GM18508 (cell line): ENCODE results near the gene CNTNAP2.

Experiments
- ATAC-seq: cut with Tn5 transposase; IDR thresholded peaks from one replicate; pipeline ENCODE4 v1.9.1; 2021; ENCODE audit warnings: moderate number of reproducible peaks; ENCODE audit not compliant: insufficient read depth, unreplicated experiment

The CNTNAP2 gene

GRCh38 chr7:147639751-147640150 lies 1523.2 kb downstream of the CNTNAP2 start:
- ATAC-seq: no peak

- no peak for ATAC-seq
These were observed 1524.2 kb downstream of the CNTNAP2 start for GRCh38 chr7:147640821-147641220.

- ATAC-seq: no peak
These were observed 1530.0 kb downstream of the CNTNAP2 start for GRCh38 chr7:147646568-147646967.

GRCh38 chr7:147650991-147651390 lies 1534.4 kb downstream of the CNTNAP2 start:
- ATAC-seq: no peak

GRCh38 chr7:147651601-147652000 lies 1535.0 kb downstream of the CNTNAP2 start:
- no peak for ATAC-seq

- ATAC-seq: no peak
These were observed 1536.9 kb downstream of the CNTNAP2 start for GRCh38 chr7:147653456-147653855.

- ATAC-seq: no peak
These were observed 1541.9 kb downstream of the CNTNAP2 start for GRCh38 chr7:147658392-147658967.

GRCh38 chr7:147659036-147659995 lies 1542.7 kb downstream of the CNTNAP2 start:
- no peak for ATAC-seq

GRCh38 chr7:147664541-147664940 lies 1547.9 kb downstream of the CNTNAP2 start:
- ATAC-seq: no peak

GRCh38 chr7:147670759-147671158 lies 1554.2 kb downstream of the CNTNAP2 start:
- no peak for ATAC-seq

GRCh38 chr7:147674705-147675104 lies 1558.1 kb downstream of the CNTNAP2 start:
- no peak for ATAC-seq

GRCh38 chr7:147678943-147679342 lies 1562.3 kb downstream of the CNTNAP2 start:
- no peak for ATAC-seq

- no peak for ATAC-seq
These were observed 1564.9 kb downstream of the CNTNAP2 start for GRCh38 chr7:147681530-147681929.

GRCh38 chr7:147700702-147701101 lies 1584.1 kb downstream of the CNTNAP2 start:
- ATAC-seq: no peak

GRCh38 chr7:147707926-147708325 lies 1591.3 kb downstream of the CNTNAP2 start:
- no peak for ATAC-seq

GRCh38 chr7:147708871-147709270 lies 1592.3 kb downstream of the CNTNAP2 start:
- no peak for ATAC-seq

- ATAC-seq: no peak
These were observed 1594.8 kb downstream of the CNTNAP2 start for GRCh38 chr7:147711447-147711846.

- ATAC-seq: no peak
These were observed 1605.6 kb downstream of the CNTNAP2 start for GRCh38 chr7:147721962-147722830.

GRCh38 chr7:147723536-147723935 lies 1606.9 kb downstream of the CNTNAP2 start:
- no peak for ATAC-seq

GRCh38 chr7:147731311-147731710 lies 1614.7 kb downstream of the CNTNAP2 start:
- ATAC-seq: no peak
